OCI-LY3 (cell line): ENCODE results near the gene FREM2.

Experiments used
- H2AFZ ChIP-seq: fragments of 200-600, 300-600 bp; shearing (Covaris generic); 2 replicates; pipeline ENCODE4 v1.6.0; 2014; ENCODE audit warnings: antibody characterized with exemption, low read depth, low read length
- H3K27ac ChIP-seq: fragments of 200-600, 300-600 bp; sonication (generic); 2 replicates; pipeline ENCODE4 v1.5.1; 2014; ENCODE audit warnings: mild to moderate bottlenecking, low read length, moderate library complexity, mixed read lengths
- H3K27me3 ChIP-seq: fragments of 200-600, 300-600 bp; sonication (generic); 2 replicates; pipeline ENCODE4 v1.6.1; 2014; ENCODE audit warnings: low read depth, low read length, mixed read lengths
- H3K36me3 ChIP-seq: fragments of 200-600, 300-600 bp; sonication (generic); replicated peaks from 2 replicates; pipeline ENCODE3; 2014; ENCODE audit warnings: low read depth, low read length, mixed read lengths
- H3K4me1 ChIP-seq: fragments of 300-600, 200-600 bp; sonication (generic); 2 replicates; pipeline ENCODE4 v1.6.1; 2014; ENCODE audit warnings: low read length, mixed read lengths
- H3K4me2 ChIP-seq: fragments of 200-600, 300-600 bp; sonication (generic); 2 replicates; pipeline ENCODE4 v1.6.1; 2014; ENCODE audit warnings: low read length, mixed read lengths
- H3K4me3 ChIP-seq: fragments of 300-600, 200-600 bp; sonication (generic); 2 replicates; pipeline ENCODE4 v1.5.1; 2014; ENCODE audit warnings: antibody characterized with exemption, mild to moderate bottlenecking, low read length, moderate library complexity
- H3K79me2 ChIP-seq: fragments of 300-600, 200-600 bp; shearing (Covaris generic); 2 replicates; pipeline ENCODE4 v1.6.1; 2014; ENCODE audit warnings: mild to moderate bottlenecking, low read length, mixed read lengths
- H3K9ac ChIP-seq: fragments of 300-600, 200-600 bp; shearing (Covaris generic); 2 replicates; pipeline ENCODE4 v1.6.0; 2014; ENCODE audit warnings: mild to moderate bottlenecking, low read length, moderate library complexity
- H3K9me3 ChIP-seq: fragments of 200-600, 300-600 bp; shearing (Covaris generic); 2 replicates; pipeline ENCODE4 v1.6.1; 2014; ENCODE audit warnings: low read length, mixed read lengths; ENCODE audit not compliant: insufficient read depth
- H4K20me1 ChIP-seq: fragments of 200-600, 300-600 bp; sonication (generic); 2 replicates; pipeline ENCODE4 v1.6.1; 2016; ENCODE audit warnings: low read length, mixed read lengths; ENCODE audit not compliant: insufficient read depth
- EZH2phosphoT487 ChIP-seq: fragments of 200-600 bp; shearing (Covaris generic); IDR thresholded peaks from 2 replicates; pipeline ENCODE4 v1.6.1; 2018; ENCODE audit warnings: antibody characterized with exemption, mixed run types, low read depth
- TF ChIP-seq, protein P1 (sequence below): fragments of 200-600, 300-600 bp; sonication (generic); IDR thresholded peaks from 2 replicates; pipeline ENCODE4 v1.5.1; 2014; ENCODE audit warnings: antibody characterized with exemption, low read length, low read depth

Gene FREM2

DNA sequence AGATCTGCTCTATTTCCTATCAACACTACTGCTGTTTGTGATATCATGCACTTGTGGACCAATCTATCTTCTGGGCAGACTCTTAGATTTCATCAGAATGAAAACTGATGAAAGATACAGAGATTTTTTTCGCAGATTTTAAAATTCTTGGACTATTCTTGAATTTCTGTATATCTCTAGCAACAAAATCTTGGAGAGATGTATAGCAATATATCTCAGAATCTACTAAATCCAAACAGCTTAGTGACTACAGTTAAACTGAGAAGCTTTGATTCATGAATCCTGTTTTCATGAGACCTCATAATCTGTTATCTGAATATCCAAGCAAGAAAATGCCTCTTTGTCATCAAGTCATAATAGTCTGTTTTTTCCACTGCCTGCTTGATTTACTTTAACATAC, 28.0 kb upstream of the FREM2 start:
- no peak overlapping the region for H3K4me2 ChIP-seq
- H3K9me3 ChIP-seq: no peaks in the 10 kb centered on the region
- no peaks in the 10 kb centered on the region for H3K4me1 ChIP-seq
- H2AFZ ChIP-seq: no peak overlapping the region
- H3K36me3 ChIP-seq: no peaks in the 10 kb centered on the region
- 0 out of 2 replicates have a peak, but pooled peaks cover 7% of the 10 kb centered on the region for H3K27me3 ChIP-seq
- H3K79me2 ChIP-seq: no peaks in the 10 kb centered on the region
- TF ChIP-seq, protein P1, sequence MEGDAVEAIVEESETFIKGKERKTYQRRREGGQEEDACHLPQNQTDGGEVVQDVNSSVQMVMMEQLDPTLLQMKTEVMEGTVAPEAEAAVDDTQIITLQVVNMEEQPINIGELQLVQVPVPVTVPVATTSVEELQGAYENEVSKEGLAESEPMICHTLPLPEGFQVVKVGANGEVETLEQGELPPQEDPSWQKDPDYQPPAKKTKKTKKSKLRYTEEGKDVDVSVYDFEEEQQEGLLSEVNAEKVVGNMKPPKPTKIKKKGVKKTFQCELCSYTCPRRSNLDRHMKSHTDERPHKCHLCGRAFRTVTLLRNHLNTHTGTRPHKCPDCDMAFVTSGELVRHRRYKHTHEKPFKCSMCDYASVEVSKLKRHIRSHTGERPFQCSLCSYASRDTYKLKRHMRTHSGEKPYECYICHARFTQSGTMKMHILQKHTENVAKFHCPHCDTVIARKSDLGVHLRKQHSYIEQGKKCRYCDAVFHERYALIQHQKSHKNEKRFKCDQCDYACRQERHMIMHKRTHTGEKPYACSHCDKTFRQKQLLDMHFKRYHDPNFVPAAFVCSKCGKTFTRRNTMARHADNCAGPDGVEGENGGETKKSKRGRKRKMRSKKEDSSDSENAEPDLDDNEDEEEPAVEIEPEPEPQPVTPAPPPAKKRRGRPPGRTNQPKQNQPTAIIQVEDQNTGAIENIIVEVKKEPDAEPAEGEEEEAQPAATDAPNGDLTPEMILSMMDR: no peak
- no peak for TF ChIP-seq EZH2phosphoT487
- H3K27ac ChIP-seq: no peak overlapping the region
- no peak overlapping the region for H3K9ac ChIP-seq
- no peaks in the 10 kb centered on the region for H4K20me1 ChIP-seq
- no peak overlapping the region for H3K4me3 ChIP-seq

DNA sequence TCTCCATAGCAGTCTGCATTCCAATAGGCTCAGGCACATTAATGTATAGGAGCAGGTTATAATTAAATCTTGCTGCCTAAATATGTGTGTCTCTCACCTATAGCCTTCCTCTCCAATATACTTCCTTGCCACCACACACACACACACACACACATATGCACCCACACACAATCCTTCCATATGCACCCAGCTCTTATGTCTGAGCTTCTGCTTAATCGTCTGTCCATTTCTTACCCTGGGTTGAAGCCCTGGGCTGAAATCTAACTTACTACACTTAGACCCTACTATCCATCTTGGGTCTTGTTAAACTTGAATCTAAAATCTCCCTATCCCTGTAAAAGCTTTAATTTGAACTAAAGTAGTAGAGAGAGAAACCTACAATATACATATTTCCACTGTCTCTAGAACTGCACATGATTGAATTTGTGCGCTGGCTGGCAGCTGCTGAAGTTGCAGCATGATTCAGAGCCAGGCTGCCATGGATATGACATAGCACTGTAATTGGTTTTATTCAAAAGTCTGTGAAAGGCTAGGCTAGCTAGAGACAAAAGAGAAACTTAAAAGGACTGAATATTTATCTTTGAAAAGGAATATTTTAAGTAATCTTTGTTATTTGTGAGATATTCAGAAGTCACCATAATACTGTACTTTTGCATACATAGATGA, 25.7 kb upstream of the FREM2 start:
- H3K36me3 ChIP-seq: no peaks in the 10 kb centered on the region
- H3K27me3 ChIP-seq: 0 out of 2 replicates have a peak, but pooled peaks cover 7% of the 10 kb centered on the region
- no peak overlapping the region for H3K27ac ChIP-seq
- H3K4me1 ChIP-seq: no peaks in the 10 kb centered on the region
- H3K4me2 ChIP-seq: no peak overlapping the region
- TF ChIP-seq, protein P1: no peak
- no peak for TF ChIP-seq EZH2phosphoT487
- H3K79me2 ChIP-seq: no peaks in the 10 kb centered on the region
- no peaks in the 10 kb centered on the region for H3K9me3 ChIP-seq
- H2AFZ ChIP-seq: no peak overlapping the region
- no peak overlapping the region for H3K4me3 ChIP-seq
- no peaks in the 10 kb centered on the region for H4K20me1 ChIP-seq
- H3K9ac ChIP-seq: no peak overlapping the region

DNA sequence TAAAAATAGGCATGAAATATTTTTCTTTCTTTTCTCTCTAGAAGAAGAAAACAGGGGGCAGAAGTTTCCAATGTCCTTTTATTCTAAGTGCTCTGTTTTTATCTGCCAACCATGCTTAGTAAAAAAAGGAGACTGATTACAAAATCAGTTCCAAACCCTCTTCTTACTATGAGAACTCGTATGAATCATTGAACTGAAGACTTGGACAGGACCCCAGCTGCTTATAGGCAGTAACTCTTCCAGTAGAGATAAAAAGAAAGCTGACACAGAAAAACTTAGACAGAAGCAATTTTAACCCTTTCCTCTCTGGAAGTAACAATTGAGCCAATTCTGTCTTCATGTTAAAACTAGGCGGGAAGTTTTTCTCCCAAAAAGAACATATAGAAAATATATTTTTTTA, 24.5 kb upstream of the FREM2 start:
- H2AFZ ChIP-seq: no peak overlapping the region

DNA sequence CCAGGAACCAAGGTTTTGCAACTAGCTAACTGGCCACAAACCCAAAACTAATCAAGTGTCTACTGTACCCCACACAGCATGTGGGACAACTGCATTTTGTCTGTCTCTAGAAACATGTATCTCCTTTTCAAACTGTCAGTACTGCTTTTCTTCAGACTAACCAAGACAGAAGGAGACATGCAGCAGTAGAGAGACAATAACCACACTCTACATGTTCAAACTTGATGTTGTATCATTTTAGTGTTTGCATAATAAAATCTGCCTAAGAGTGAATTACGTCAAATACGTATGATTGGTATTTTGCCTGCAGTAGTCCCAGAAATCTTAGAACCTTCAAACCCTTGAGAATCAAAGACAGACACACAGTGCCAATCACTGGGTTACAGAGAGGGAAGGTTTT, 22.0 kb upstream of the FREM2 start:
- H3K4me2 ChIP-seq: no peak overlapping the region

More for the DNA sequence above, 24.5 kb upstream of the FREM2 start:
- H3K4me1 ChIP-seq: no peaks in the 10 kb centered on the region
- TF ChIP-seq, protein P1: no peak
- no peak for TF ChIP-seq EZH2phosphoT487
- H3K27ac ChIP-seq: no peak overlapping the region
- H4K20me1 ChIP-seq: no peaks in the 10 kb centered on the region
- H3K9ac ChIP-seq: no peak overlapping the region
- no peaks in the 10 kb centered on the region for H3K9me3 ChIP-seq
- no peaks in the 10 kb centered on the region for H3K79me2 ChIP-seq
- 0 out of 2 replicates have a peak, but pooled peaks cover 7% of the 10 kb centered on the region for H3K27me3 ChIP-seq
- H3K4me2 ChIP-seq: no peak overlapping the region
- no peak overlapping the region for H3K4me3 ChIP-seq
- H3K36me3 ChIP-seq: no peaks in the 10 kb centered on the region

More for the DNA sequence above, 22.0 kb upstream of the FREM2 start:
- no peaks in the 10 kb centered on the region for H4K20me1 ChIP-seq
- no peak overlapping the region for H2AFZ ChIP-seq
- H3K9me3 ChIP-seq: no peaks in the 10 kb centered on the region
- no peaks in the 10 kb centered on the region for H3K4me1 ChIP-seq
- no peak overlapping the region for H3K27ac ChIP-seq
- H3K9ac ChIP-seq: no peak overlapping the region
- H3K4me3 ChIP-seq: no peak overlapping the region
- no peak for TF ChIP-seq EZH2phosphoT487
- TF ChIP-seq, protein P1: no peak
- no peaks in the 10 kb centered on the region for H3K36me3 ChIP-seq
- H3K79me2 ChIP-seq: no peaks in the 10 kb centered on the region
- no peaks in the 10 kb centered on the region; the same call in 1 of the 2 replicates for H3K27me3 ChIP-seq
